Measurements from ENCODE around the gene TMPO.
"Not testable (repeated sequence)": the region's sequence is repeated elsewhere in the genome, so short reads cannot be mapped to it uniquely, and the experiment has no call there.

The TMPO gene

DNA sequence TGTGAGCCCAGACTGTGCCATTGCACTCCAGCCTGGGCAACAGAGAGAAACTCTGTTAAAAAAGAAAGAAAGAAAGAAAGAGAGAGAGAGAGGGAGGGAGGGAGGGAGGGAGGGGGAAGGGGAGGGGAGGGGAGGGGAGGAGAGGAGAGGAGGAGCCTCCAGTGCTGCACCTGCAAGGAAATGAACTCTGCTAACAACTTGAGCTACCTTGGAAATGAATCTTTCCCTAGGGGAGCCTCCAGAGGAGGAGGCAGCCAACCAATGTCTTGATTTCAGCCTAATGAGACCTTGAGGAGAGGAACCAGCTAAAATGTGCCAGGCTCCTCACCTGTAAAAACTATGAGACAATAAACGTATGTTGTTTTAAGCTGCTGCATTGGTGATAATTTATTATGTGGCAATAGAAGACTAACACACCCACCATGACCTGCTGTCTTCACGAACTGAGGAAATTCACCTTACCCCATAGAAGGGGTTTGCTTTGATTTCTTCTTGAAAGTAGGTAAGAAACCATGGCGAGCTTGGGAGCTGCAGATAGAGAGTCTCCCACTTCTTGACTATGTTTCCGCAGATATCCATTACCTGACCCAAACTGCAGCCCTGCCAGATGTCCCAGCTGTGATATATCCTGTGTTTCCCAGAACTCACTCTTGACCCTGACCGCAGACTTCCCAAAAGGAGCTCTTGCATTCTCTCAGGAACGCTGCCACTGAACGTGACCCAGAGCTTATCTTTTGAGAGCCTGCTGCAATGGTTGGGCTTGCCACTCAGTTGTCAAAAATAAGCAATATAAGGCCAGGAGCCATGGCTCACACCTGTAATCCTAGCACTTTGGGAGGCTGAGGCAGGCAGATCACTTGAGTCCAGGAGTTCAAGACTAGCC is 31.5 kb upstream of the TMPO start:
- H3K27ac ChIP-seq (ENCODE audit: poor library complexity, severe bottlenecking), result no peak overlapping the region
- no peak for ATAC-seq (ENCODE audit: low read depth)
- no peaks in the 10 kb centered on the region for H3K27me3 ChIP-seq (ENCODE audit: insufficient read depth, poor library complexity, severe bottlenecking)
- TF ChIP-seq CTCF (IDR thresholded peaks at IDR 0.05; ENCODE audit: poor library complexity, severe bottlenecking), result no peak
- no peak for DNase-seq (ENCODE audit: low spot score)
- no peak overlapping the region for H3K4me3 ChIP-seq (ENCODE audit: severe bottlenecking)
- no peaks in the 10 kb centered on the region for H3K36me3 ChIP-seq (ENCODE audit: low read depth)
- H3K4me1 ChIP-seq (ENCODE audit: insufficient read depth, poor library complexity, severe bottlenecking), result no peaks in the 10 kb centered on the region
- H3K9me3 ChIP-seq (ENCODE audit: severe bottlenecking), result no peaks in the 10 kb centered on the region

GRCh38 chr12:98485792-98486340 is 29.5 kb upstream of the TMPO start:
- TF ChIP-seq CTCF (IDR thresholded peaks at IDR 0.05; ENCODE audit: poor library complexity, severe bottlenecking), result no peak
- H3K4me1 ChIP-seq (ENCODE audit: insufficient read depth, poor library complexity, severe bottlenecking), result peaks cover 13% of the 10 kb centered on the region
- no peaks in the 10 kb centered on the region for H3K27me3 ChIP-seq (ENCODE audit: insufficient read depth, poor library complexity, severe bottlenecking)
- H3K4me3 ChIP-seq (ENCODE audit: severe bottlenecking), result no peak overlapping the region
- DNase-seq (ENCODE audit: low spot score) (no peak), ATAC-seq (ENCODE audit: low read depth) (no peak)
- no peak overlapping the region for H3K27ac ChIP-seq (ENCODE audit: poor library complexity, severe bottlenecking)
- H3K36me3 ChIP-seq (ENCODE audit: low read depth), result no peaks in the 10 kb centered on the region
- no peaks in the 10 kb centered on the region for H3K9me3 ChIP-seq (ENCODE audit: severe bottlenecking)

GRCh38 chr12:98488416-98488815 is 27.0 kb upstream of the TMPO start:
- not testable (repeated sequence) for H3K27me3 ChIP-seq (ENCODE audit: insufficient read depth, poor library complexity, severe bottlenecking); H3K9me3 ChIP-seq (ENCODE audit: severe bottlenecking); H3K4me3 ChIP-seq (ENCODE audit: severe bottlenecking); H3K36me3 ChIP-seq (ENCODE audit: low read depth); ATAC-seq (ENCODE audit: low read depth); DNase-seq (ENCODE audit: low spot score); H3K27ac ChIP-seq (ENCODE audit: poor library complexity, severe bottlenecking)
- H3K4me1 ChIP-seq (ENCODE audit: insufficient read depth, poor library complexity, severe bottlenecking), result peaks cover 18% of the 10 kb centered on the region

DNA sequence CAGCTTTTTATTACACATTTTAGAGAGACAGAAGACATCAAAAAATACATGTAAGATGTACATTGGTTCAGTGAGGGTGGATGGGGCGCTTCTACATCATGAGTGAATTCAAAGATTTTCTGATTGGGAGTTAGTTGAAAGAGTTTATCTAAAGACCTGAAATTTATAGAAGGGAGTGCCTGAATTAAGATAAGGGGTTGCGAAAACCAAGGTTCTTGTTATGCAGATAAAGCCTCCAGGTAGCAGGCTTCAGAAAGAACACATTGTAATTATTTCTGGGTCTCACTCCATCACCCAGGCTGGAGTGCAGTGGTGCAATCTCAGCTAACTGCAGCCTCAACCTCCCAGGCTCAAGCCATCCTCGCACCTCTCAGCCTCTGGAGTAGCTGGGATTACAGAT is 26.2 kb upstream of the TMPO start:
- no peak for ATAC-seq (ENCODE audit: low read depth)
- peaks cover 18% of the 10 kb centered on the region for H3K4me1 ChIP-seq (ENCODE audit: insufficient read depth, poor library complexity, severe bottlenecking)

More for the DNA sequence above, 26.2 kb upstream of the TMPO start:
- Histone ChIP-seq H3K36me3 (ENCODE audit: low read depth) (no peaks in the 10 kb centered on the region), H3K27me3 (ENCODE audit: insufficient read depth, poor library complexity, severe bottlenecking) (no peaks in the 10 kb centered on the region), H3K4me3 (ENCODE audit: severe bottlenecking) (no peak overlapping the region), H3K9me3 (ENCODE audit: severe bottlenecking) (no peaks in the 10 kb centered on the region), H3K27ac (ENCODE audit: poor library complexity, severe bottlenecking) (no peak overlapping the region)
- no peak for DNase-seq (ENCODE audit: low spot score)
- TF ChIP-seq CTCF (IDR thresholded peaks at IDR 0.05; ENCODE audit: poor library complexity, severe bottlenecking), result no peak

All from RWPE2 (cell line).